ENCODE results near the gene ANXA6.
A peak's percentile ranks its signal among the peaks of the same experiment; 100 is the strongest.

The ANXA6 gene

DNA sequence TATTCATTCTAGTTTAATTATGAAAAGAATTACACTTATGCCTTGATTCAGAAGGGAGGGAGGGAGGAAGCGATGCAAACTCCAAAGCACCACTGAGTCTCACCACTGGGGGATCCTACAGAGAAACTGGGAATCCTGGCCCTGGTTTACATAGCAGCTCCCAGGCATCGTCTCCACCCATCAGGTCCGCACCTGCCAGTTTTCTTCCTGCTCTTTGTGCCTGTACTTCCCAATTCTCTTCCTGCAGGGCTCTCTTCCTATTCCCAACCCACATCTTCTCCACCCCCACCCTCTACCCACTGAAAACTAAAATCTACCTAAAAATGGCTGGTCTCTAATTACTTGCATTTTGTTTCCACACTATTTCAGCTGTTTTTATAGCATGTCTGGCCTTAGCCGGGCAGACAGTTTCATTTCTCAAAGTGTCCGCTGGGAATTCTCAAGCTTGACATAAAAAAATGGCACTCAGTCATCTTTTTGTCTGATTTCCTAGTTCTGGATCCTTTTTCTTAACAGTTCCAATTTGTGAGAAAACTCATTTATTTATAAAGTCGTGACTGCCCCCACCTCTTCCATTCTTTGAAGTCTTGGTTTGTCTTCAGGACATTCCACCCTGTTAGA is 75.2 kb downstream of the ANXA6 start:
- H3K9ac ChIP-seq (ENCODE audit: low read depth, low read length), result peak overlapping the region; percentile 79; the same call in 1 of the 2 replicates

DNA sequence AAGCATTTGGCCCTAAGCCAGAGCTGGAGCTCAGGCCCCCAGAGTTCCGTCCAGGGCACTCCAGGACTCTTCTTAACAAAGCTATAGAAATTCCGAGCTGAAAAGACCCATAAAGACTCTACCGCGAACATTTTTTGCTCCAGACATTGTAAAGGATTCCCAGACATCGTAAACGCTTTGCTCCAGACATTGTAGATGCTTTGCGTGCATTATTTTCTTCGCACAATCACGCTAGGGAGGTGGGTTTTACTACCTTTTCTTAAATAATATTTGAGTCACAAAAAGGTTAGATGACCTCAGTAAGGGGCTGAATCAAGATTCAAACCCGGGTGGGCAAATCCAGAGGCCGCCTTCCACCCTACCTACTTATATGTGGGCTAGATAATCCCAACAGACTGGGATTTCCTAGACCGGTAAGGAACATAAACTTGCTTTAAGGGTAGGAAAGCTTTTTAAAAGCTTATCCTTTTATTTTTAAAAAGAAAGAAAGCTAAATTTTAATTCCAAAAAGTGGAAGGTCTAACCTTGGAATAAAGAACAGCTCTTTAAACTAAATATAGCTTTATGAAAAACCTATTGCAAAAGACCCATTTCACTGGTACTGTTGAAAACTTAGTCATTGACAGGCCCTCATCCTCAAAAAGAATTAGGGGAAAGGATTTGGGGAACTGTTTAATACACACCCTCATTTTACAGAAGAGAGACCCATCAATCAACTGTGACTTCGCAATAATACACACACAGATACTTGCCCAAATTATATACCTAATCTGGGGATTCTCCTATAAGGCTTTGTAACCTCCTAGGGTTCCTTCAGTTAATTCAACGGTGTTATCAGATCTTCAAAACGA is 75.9 kb downstream of the ANXA6 start:
- ATAC-seq (ENCODE audit: insufficient read depth, low read depth), result no peak
- H3K4me2 ChIP-seq (ENCODE audit: insufficient read depth, low read length), result peak overlapping the region; percentile 73
- peaks cover 55% of the 10 kb centered on the region for H3K79me2 ChIP-seq (ENCODE audit: insufficient read depth, low read length)
- DNase-seq, result no peak
- H3K36me3 ChIP-seq (ENCODE audit: insufficient read depth, low read length), result peaks cover 22% of the 10 kb centered on the region
- peak overlapping the region; percentile 79 for H3K9ac ChIP-seq (ENCODE audit: low read depth, low read length)
- peak overlapping the region; percentile 90 for H3K27ac ChIP-seq (ENCODE audit: low read length)
- peaks cover 44% of the 10 kb centered on the region for H3K4me1 ChIP-seq (ENCODE audit: insufficient read depth, low read length)
- peak overlapping the region; percentile 38 to 74 for H3K4me3 ChIP-seq (ENCODE audit: low read depth in 1 of 2, low read length in 2 of 2)
- no peaks in the 10 kb centered on the region for H3K27me3 ChIP-seq (ENCODE audit: insufficient read depth, low read length, poor library complexity)
- TF ChIP-seq CTCF (IDR thresholded peaks at IDR 0.05; ENCODE audit: borderline replicate concordance, extremely low read depth, low read length, poor library complexity, severe bottlenecking), result no peak
- TF ChIP-seq EZH2 (IDR thresholded peaks at IDR 0.05; ENCODE audit: borderline replicate concordance, low read depth, low read length, severe bottlenecking), result no peak
- H2AFZ ChIP-seq (ENCODE audit: low read depth, low read length), result peak overlapping the region; percentile 90
- H4K20me1 ChIP-seq (ENCODE audit: insufficient read depth, low read length), result peaks cover 23% of the 10 kb centered on the region
- H3K9me3 ChIP-seq (ENCODE audit: insufficient read depth, low read length, severe bottlenecking), result no peaks in the 10 kb centered on the region

More for the DNA sequence above, 75.2 kb downstream of the ANXA6 start:
- H4K20me1 ChIP-seq (ENCODE audit: insufficient read depth, low read length), result peaks cover 17% of the 10 kb centered on the region
- H3K4me2 ChIP-seq (ENCODE audit: insufficient read depth, low read length), result peak overlapping the region; percentile 73
- no peak overlapping the region for H2AFZ ChIP-seq (ENCODE audit: low read depth, low read length)
- no peaks in the 10 kb centered on the region for H3K27me3 ChIP-seq (ENCODE audit: insufficient read depth, low read length, poor library complexity)
- no peaks in the 10 kb centered on the region for H3K9me3 ChIP-seq (ENCODE audit: insufficient read depth, low read length, severe bottlenecking)
- H3K27ac ChIP-seq (ENCODE audit: low read length), result no peak overlapping the region; the same call in 1 of the 2 replicates
- peaks cover 48% of the 10 kb centered on the region for H3K79me2 ChIP-seq (ENCODE audit: insufficient read depth, low read length)
- DNase-seq (no peak), ATAC-seq (ENCODE audit: insufficient read depth, low read depth) (no peak)
- H3K36me3 ChIP-seq (ENCODE audit: insufficient read depth, low read length), result peaks cover 19% of the 10 kb centered on the region
- peaks cover 44% of the 10 kb centered on the region for H3K4me1 ChIP-seq (ENCODE audit: insufficient read depth, low read length)
- TF ChIP-seq CTCF (IDR thresholded peaks at IDR 0.05; ENCODE audit: borderline replicate concordance, extremely low read depth, low read length, poor library complexity, severe bottlenecking) (peak; percentile 43), EZH2 (IDR thresholded peaks at IDR 0.05; ENCODE audit: borderline replicate concordance, low read depth, low read length, severe bottlenecking) (no peak)
- H3K4me3 ChIP-seq (ENCODE audit: low read depth in 1 of 2, low read length in 2 of 2), result peak overlapping the region in 1 of 2 experiments; percentile 74; a peak in 2 of 4 replicates

- Histone ChIP-seq H3K9ac (ENCODE audit: low read depth, low read length) (peak within 1 kb of the TSS; percentile 79), H3K27ac (ENCODE audit: low read length) (peak within 1 kb of the TSS; percentile 90), H3K4me3 (ENCODE audit: low read depth in 1 of 2, low read length in 2 of 2) (peak within 1 kb of the TSS; percentile 38 to 74), H3K4me2 (ENCODE audit: insufficient read depth, low read length) (peak within 1 kb of the TSS; percentile 73), H3K9me3 (ENCODE audit: insufficient read depth, low read length, severe bottlenecking) (no peaks in the 10 kb centered on the region), H3K79me2 (ENCODE audit: insufficient read depth, low read length) (peaks cover 64% of the 10 kb centered on the region), H2AFZ (ENCODE audit: low read depth, low read length) (peak within 1 kb of the TSS; percentile 90), H3K36me3 (ENCODE audit: insufficient read depth, low read length) (peaks cover 22% of the 10 kb centered on the region), H4K20me1 (ENCODE audit: insufficient read depth, low read length) (peaks cover 32% of the 10 kb centered on the region), H3K4me1 (ENCODE audit: insufficient read depth, low read length) (peaks cover 44% of the 10 kb centered on the region), H3K27me3 (ENCODE audit: insufficient read depth, low read length, poor library complexity) (no peaks in the 10 kb centered on the region)
- TF ChIP-seq CTCF (IDR thresholded peaks at IDR 0.05; ENCODE audit: borderline replicate concordance, extremely low read depth, low read length, poor library complexity, severe bottlenecking), result peak; percentile 22
- TF ChIP-seq EZH2 (IDR thresholded peaks at IDR 0.05; ENCODE audit: borderline replicate concordance, low read depth, low read length, severe bottlenecking), result no peak
- peak; percentile 92 for ATAC-seq (ENCODE audit: insufficient read depth, low read depth)
- peak; percentile 94 for DNase-seq
These were observed 76.8 kb downstream of the ANXA6 start, which contains the start of gene TNIP1 for GRCh38 chr5:151080613-151081430. Gene TNIP1, minus strand, starts transcription at chr5:151081034. Its CDS starts 15,939 bp downstream, at chr5:151065095.
